Subcutaneous abdominal adipose tissue (tissue), 5 donors: ENCODE measurements around the gene IL17RD.

ENCODE experiments used
- H3K27ac ChIP-seq: one replicate; pipeline ENCODE4 v1.7.0; 2013; ENCODE audit warnings: low read depth, mild to moderate bottlenecking, inconsistent platforms, low read length, moderate library complexity
- H3K27me3 ChIP-seq, 5 donors: one replicate each; pipeline ENCODE4 v1.7.0; 2013; ENCODE audit warnings: low read length in 5 of 5, inconsistent platforms in 1 of 5; ENCODE audit not compliant: control insufficient read depth in 5 of 5, insufficient read depth in 4 of 5
- H3K36me3 ChIP-seq, 5 donors: one replicate each; pipeline ENCODE4 v1.7.0; 2013; ENCODE audit warnings: low read length in 5 of 5; ENCODE audit not compliant: control insufficient read depth in 5 of 5, insufficient read depth in 5 of 5
- H3K4me1 ChIP-seq, 5 donors: one replicate each; pipeline ENCODE4 v1.7.0; 2013; ENCODE audit warnings: low read length in 5 of 5, mild to moderate bottlenecking in 3 of 5, moderate library complexity in 1 of 5; ENCODE audit not compliant: control insufficient read depth in 5 of 5, insufficient read depth in 5 of 5
- H3K4me3 ChIP-seq, 5 donors: one replicate each; pipeline ENCODE4 v1.7.0; 2013; ENCODE audit warnings: low read length in 5 of 5, low read depth in 1 of 5
- H3K9ac ChIP-seq, 5 donors: one replicate each; pipeline ENCODE4 v1.7.0; 2013; ENCODE audit warnings: low read length in 5 of 5, mild to moderate bottlenecking in 4 of 5, moderate library complexity in 3 of 5
- H3K9me3 ChIP-seq, 5 donors: one replicate each; pipeline ENCODE4 v1.7.0; 2013; ENCODE audit warnings: low read length in 5 of 5; ENCODE audit not compliant: control insufficient read depth in 5 of 5
- donor health status: healthy.
- donor health status: healthy.
- donor health status: healthy.
- donor health status: healthy.
- donor health status: healthy.

The IL17RD gene

DNA sequence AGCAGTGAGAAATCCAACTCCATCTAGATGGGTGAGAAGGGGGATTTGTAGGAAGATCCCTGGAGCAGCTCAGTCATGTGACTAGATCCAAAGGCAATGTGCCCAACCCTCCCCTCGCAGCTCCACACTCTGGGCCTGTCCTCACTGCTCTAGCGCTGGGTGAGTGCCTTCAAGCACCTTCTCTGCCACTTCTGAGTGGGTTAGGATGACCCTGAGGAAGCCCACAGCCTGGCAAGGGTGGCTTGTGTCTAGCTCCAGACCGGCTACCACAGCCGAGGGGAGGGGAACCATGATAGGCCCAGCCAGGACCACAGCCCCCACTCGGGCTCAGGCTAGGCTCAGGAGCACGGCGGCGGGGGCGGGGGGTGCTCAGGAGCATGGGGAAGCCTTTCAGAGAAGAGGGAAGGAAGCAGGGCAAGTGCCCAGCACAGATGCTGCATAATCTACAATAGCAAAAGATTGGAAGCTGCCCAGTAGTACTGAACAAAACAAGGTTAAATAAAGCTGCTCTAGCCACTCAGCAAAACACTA is 103.0 kb downstream of the IL17RD start:
- no peak overlapping the region for H3K9ac ChIP-seq
- no peak overlapping the region for H3K27ac ChIP-seq
- no peaks in the 10 kb centered on the region for H3K36me3 ChIP-seq
- H3K9me3 ChIP-seq, result no peaks in the 10 kb centered on the region
- H3K4me1 ChIP-seq, result peaks cover 0 to 29% (median 14%) of the 10 kb centered on the region in 5 donors
- H3K27me3 ChIP-seq, result no peaks in the 10 kb centered on the region
- no peak overlapping the region for H3K4me3 ChIP-seq

DNA sequence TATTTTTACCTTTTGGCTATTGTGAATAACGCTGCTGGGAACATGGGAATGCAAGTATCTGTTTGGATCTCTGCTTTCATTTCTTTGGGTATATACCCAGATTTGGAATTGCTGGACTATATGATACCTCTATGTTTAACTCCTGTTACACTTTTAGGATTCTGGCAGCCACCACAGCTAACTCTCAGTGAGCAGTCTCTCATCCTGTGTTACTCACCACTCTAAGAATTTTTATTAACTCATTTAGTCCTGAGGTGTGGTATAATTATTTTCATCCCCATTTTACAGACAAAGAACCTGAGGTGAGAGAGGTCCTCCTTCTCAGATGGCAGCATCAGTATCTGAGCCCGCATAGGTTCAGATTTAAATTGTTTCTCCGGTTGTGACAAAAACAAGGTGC is 103.6 kb downstream of the IL17RD start:
- Histone ChIP-seq H3K27me3 (no peaks in the 10 kb centered on the region), H3K36me3 (no peaks in the 10 kb centered on the region), H3K9ac (no peak overlapping the region), H3K4me3 (no peak overlapping the region), H3K4me1 (peaks cover 0 to 29% (median 14%) of the 10 kb centered on the region in 5 donors), H3K27ac (peak overlapping the region; percentile 21), H3K9me3 (no peaks in the 10 kb centered on the region)

DNA sequence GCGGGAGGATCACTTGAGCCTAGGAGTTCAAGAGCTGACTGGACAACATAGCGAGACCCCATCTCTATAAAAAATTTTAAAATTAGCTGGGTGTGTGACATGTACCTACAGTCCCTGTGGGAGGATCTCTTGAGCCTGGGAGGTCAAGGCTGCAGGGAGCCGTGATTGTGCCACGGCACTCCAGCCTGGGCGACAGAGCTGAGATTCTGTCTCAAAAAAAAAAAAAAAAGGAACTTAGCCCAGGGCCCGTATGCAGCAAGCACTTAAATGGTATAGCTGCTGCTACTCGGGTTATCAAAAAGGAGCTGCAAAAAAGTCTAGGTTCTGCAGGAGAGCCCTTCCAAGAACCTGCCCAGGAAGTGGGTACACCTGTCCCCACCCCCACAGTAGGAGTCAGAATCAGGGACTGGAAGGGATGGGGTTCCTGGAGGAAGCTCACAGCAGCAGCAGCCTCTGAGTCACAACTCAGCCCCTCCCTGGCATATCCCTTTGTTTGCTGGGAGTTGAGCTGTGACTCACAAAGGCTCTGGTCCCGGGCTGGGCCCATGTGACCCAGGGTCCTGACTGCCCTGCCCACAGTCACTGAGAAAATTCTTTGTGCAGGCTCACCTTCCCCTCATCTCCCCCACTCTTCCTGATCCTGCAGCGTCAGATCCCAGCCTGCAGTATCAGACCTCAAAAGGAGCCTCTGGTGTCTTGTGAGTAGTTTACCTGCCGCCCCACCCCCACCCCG is 104.9 kb downstream of the IL17RD start, which contains the start of gene SPATA12:
TSS of gene SPATA12 (plus strand) at position 576 of the 733 bp plus-strand sequence. CDS start 13,031 bp downstream, outside the sequence.
- Histone ChIP-seq H3K4me3 (no peak within 1 kb of the TSS), H3K4me1 (peaks cover 0 to 29% (median 14%) of the 10 kb centered on the region in 5 donors), H3K27ac (peak within 1 kb of the TSS; percentile 21), H3K27me3 (no peaks in the 10 kb centered on the region), H3K9me3 (no peaks in the 10 kb centered on the region), H3K36me3 (no peaks in the 10 kb centered on the region), H3K9ac (no peak within 1 kb of the TSS)

DNA sequence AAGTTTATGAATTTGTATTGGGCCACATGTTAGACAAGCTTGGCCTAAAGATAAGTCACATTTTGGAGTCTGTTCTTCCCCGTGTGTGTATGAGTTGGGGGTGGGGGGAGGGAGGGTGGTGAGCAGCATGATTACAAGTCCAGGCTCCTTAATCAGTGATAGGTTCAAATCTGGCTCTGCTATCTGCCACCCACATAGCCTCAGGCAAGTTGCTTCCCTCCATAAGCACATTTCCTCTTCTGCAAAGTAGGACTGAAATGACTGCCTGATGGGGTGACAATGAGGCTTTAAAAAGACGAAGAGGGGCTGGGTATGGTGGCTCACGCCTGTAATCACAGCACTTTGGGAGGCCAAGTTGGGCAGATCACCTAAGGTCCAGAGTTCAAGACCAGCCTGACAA is 105.7 kb downstream of the IL17RD start:
- Histone ChIP-seq H3K27ac (no peak overlapping the region), H3K4me3 (no peak overlapping the region), H3K4me1 (peaks cover 0 to 26% (median 8%) of the 10 kb centered on the region in 5 donors), H3K27me3 (no peaks in the 10 kb centered on the region), H3K9ac (no peak overlapping the region), H3K9me3 (no peaks in the 10 kb centered on the region), H3K36me3 (no peaks in the 10 kb centered on the region)

DNA sequence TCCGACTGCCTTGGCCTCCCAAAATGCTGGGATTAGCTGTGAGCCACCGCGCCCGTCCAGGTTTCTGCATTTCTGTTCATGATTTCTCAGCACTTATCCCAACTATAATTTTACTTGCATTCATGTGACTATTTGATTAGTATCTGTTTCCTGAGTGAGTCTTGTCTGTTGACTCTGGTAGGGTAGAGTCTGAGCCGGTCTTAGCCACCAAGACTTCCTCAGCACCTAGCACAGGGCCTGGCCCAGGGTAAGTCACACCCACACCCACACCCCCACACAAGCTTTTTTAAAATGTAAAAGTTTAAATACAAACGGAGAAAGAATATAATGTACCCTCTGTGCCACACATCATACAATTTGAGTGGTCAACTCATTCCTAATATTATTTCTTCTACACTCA is 107.8 kb downstream of the IL17RD start:
- H3K36me3 ChIP-seq, result no peaks in the 10 kb centered on the region
- no peak overlapping the region for H3K27ac ChIP-seq
- H3K9ac ChIP-seq, result no peak overlapping the region
- H3K4me1 ChIP-seq, result peaks cover 0 to 11% (median 3%) of the 10 kb centered on the region in 5 donors
- H3K9me3 ChIP-seq, result no peaks in the 10 kb centered on the region
- H3K4me3 ChIP-seq, result no peak overlapping the region
- no peaks in the 10 kb centered on the region for H3K27me3 ChIP-seq

DNA sequence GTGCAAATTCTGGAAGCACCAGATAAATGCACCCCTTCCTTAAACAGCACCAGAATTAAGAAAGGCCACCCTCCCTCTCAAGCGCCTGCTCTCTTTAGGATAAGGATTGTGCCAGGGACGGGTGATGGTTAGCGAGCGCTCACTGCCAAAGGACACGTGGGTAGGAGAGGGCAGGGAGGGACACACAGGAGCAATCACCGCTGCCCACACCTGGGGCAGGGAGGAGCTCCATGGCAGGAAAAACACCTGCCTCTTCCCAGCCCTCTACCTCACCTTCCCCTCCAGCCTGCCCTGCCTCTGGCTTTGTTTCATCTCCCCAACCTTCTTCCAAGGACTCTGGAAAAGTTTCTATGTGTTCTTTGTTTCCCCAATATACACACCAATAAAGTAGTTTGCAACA is 112.0 kb downstream of the IL17RD start:
- no peaks in the 10 kb centered on the region for H3K36me3 ChIP-seq
- H3K4me3 ChIP-seq, result no peak overlapping the region
- H3K9ac ChIP-seq, result no peak overlapping the region
- no peak overlapping the region for H3K27ac ChIP-seq
- no peaks in the 10 kb centered on the region for H3K9me3 ChIP-seq
- no peaks in the 10 kb centered on the region for H3K27me3 ChIP-seq
- H3K4me1 ChIP-seq, result peaks cover 0 to 8% (median 7%) of the 10 kb centered on the region in 5 donors

DNA sequence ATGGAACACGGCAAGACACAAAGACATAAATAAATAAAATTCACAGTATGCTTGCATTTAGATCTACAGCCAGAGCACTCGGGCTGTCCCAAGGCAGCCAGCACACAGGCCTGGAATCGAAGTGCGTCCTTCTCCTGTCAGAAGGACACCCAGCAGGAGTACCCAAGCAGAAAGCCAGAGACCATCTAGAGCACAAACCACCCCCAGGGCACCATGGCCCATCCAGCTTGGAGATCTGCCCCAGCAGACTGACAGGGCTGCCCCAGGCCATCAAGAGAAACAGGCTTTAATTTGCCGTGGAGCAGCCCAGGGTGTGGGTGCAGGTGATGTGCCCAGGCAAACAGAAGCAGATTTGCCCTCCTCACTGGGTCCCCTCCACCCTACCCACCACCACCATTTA is 112.5 kb downstream of the IL17RD start:
- Histone ChIP-seq H3K36me3 (no peaks in the 10 kb centered on the region), H3K27ac (no peak overlapping the region), H3K4me3 (no peak overlapping the region), H3K9ac (no peak overlapping the region), H3K27me3 (no peaks in the 10 kb centered on the region), H3K4me1 (peaks cover 0 to 13% (median 12%) of the 10 kb centered on the region in 5 donors), H3K9me3 (no peaks in the 10 kb centered on the region)

DNA sequence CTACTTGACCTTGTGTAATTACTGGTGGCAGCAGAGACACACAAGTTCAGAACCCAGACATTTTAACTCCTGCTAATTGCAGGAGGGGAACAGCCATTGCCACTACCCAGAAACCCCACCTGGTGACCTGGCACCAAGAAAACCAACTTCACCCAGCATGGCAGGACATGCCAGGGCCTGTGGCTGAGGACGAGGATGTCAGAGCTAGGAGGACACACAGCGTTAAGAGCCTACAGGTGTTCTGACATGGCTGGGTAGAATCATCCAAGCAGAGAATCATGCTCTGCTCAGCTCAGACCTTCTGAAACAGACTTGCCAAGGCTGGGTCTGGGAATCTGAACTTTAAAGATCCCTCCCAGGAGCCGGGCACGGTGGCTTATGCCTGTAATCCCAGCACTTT is 116.4 kb downstream of the IL17RD start:
- Histone ChIP-seq H3K9ac (no peak overlapping the region), H3K4me1 (peaks cover 2 to 30% (median 21%) of the 10 kb centered on the region in 5 donors), H3K9me3 (no peaks in the 10 kb centered on the region), H3K27me3 (no peaks in the 10 kb centered on the region), H3K4me3 (no peak overlapping the region), H3K36me3 (no peaks in the 10 kb centered on the region), H3K27ac (peak overlapping the region; percentile 27)

DNA sequence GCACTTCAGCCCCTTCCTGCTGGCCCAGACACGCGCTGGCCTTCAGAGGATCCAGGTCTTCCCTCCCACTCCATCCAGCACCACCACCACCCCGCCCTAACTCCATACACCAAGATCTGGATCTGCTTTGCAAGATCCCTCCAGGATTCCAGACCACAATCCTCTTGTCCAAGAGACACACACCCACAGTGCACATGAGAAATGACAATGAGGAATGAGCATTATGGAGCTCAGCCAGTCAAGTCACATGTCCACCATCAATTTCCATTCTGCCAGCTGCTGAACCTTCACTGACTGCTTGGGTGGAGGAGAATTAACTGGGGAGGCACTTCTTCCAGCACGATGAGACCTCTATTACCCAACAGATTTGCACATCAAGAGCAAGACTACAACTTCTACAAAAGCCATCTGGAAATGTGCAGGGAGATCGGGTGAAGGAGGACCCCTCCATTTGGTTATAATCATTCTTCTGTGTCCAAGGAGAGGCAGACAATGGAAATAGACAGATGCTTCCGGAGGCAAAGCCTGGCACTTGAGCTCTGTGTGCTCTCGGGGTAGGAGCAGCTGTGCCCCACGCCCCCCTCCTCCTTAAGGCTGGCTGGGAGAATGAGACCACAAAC is 117.0 kb downstream of the IL17RD start:
- H3K9ac ChIP-seq, result no peak overlapping the region
- H3K9me3 ChIP-seq, result no peaks in the 10 kb centered on the region
- H3K27ac ChIP-seq, result peak overlapping the region; percentile 27
- H3K36me3 ChIP-seq, result no peaks in the 10 kb centered on the region
- H3K4me1 ChIP-seq, result peaks cover 2 to 30% (median 21%) of the 10 kb centered on the region in 5 donors
- no peak overlapping the region for H3K4me3 ChIP-seq
- H3K27me3 ChIP-seq, result no peaks in the 10 kb centered on the region

DNA sequence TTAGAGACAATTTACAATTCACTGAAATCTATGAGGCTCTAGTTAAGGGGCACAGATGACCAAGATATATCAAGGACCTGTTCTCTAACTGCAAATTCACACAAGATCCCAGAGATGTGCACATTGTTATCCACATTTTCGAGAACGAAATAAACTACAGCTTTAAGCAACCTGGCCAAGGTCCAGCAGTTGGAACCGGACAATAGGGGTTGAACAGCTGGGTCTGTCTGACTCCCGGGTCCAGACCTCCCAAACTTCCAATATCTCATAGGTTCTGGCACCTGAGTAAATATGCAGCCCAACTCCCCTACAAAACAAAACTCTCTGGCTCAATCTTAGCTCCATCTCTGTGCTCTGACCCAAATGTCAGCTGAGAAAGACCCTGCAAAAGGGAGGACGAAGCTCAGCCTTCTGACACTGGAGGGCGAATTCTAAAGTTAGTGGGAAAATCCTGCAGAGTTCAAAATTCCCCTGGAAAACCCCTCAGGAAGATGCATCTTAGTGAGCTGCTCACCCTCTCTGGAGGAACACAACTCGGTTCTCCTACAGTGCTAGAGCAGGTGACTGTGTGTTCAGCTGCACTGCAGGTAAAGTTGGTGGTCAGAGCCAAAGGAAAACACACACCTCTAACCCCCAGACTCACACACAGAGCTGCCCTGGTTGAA is 118.9 kb downstream of the IL17RD start:
- H3K27ac ChIP-seq, result no peak overlapping the region
- peaks cover 2 to 30% (median 21%) of the 10 kb centered on the region in 5 donors for H3K4me1 ChIP-seq
- H3K27me3 ChIP-seq, result no peaks in the 10 kb centered on the region
- no peak overlapping the region for H3K9ac ChIP-seq
- no peaks in the 10 kb centered on the region for H3K36me3 ChIP-seq
- no peaks in the 10 kb centered on the region for H3K9me3 ChIP-seq
- H3K4me3 ChIP-seq, result no peak overlapping the region
